Epithelial cell of proximal tubule (primary cell): ENCODE measurements around the gene CHST15. TPM values are rescaled to one million over a fixed set of nuclear protein-coding genes. Genes with fewer than 3 reads are reported as not detected.

Experiments
- DNase-seq: peaks from one replicate; pipeline ENCODE4 v3.0.0-alpha.2; 2011; ENCODE audit warnings: low read depth
- H3K4me3 ChIP-seq: 2 replicates; pipeline ENCODE4 v1.5.1; 2011; ENCODE audit warnings: low read depth, mild to moderate bottlenecking, low read length
- total RNA-seq: library from RNA; depleted of rRNA; stranded (reverse); fragments of >200 nt; gene quantifications from 2 replicates; pipeline ENCODE4 v1.2.3, GENCODE V29; 2015
- TF ChIP-seq, protein P1 (sequence below): conservative IDR thresholded peaks from 2 replicates; pipeline ENCODE4 v1.5.1; 2012; ENCODE audit warnings: low read depth, mild to moderate bottlenecking, low read length

The CHST15 gene
- total RNA-seq, 1 donor from 2014 or later: 20.6 TPM

- TF ChIP-seq, protein P1, sequence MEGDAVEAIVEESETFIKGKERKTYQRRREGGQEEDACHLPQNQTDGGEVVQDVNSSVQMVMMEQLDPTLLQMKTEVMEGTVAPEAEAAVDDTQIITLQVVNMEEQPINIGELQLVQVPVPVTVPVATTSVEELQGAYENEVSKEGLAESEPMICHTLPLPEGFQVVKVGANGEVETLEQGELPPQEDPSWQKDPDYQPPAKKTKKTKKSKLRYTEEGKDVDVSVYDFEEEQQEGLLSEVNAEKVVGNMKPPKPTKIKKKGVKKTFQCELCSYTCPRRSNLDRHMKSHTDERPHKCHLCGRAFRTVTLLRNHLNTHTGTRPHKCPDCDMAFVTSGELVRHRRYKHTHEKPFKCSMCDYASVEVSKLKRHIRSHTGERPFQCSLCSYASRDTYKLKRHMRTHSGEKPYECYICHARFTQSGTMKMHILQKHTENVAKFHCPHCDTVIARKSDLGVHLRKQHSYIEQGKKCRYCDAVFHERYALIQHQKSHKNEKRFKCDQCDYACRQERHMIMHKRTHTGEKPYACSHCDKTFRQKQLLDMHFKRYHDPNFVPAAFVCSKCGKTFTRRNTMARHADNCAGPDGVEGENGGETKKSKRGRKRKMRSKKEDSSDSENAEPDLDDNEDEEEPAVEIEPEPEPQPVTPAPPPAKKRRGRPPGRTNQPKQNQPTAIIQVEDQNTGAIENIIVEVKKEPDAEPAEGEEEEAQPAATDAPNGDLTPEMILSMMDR: no peak
- DNase-seq: no peak
Observed at GRCh38 chr10:124132876-124133275, 39.5 kb upstream of the CHST15 start.

DNA sequence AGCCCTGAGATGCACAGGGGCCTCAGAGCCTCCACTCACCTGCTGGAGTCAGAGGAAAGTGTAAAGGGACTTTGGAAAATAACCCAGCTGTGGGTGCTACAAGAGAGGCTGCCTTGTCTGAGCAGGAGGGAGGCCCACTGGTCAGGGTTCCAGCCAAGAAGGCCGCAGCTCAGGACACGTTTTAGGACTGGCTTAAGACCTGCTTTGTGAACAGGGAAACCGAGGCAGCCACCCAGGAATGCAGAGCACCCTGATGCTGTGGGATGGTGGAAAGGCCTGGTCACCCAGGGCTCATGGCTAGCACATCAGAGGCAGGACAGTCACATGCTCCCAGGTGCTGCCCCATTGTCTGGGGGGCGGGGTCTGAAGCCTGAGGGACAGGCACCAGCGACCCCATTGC is 38.9 kb upstream of the CHST15 start:
- DNase-seq: no peak
- TF ChIP-seq, protein P1: no peak
- H3K4me3 ChIP-seq: no peak overlapping the region

More at GRCh38 chr10:124132876-124133275, 39.5 kb upstream of the CHST15 start:
- no peak overlapping the region for H3K4me3 ChIP-seq

GRCh38 chr10:124131172-124131571 is 37.8 kb upstream of the CHST15 start:
- DNase-seq: no peak
- TF ChIP-seq, protein P1: no peak

DNA sequence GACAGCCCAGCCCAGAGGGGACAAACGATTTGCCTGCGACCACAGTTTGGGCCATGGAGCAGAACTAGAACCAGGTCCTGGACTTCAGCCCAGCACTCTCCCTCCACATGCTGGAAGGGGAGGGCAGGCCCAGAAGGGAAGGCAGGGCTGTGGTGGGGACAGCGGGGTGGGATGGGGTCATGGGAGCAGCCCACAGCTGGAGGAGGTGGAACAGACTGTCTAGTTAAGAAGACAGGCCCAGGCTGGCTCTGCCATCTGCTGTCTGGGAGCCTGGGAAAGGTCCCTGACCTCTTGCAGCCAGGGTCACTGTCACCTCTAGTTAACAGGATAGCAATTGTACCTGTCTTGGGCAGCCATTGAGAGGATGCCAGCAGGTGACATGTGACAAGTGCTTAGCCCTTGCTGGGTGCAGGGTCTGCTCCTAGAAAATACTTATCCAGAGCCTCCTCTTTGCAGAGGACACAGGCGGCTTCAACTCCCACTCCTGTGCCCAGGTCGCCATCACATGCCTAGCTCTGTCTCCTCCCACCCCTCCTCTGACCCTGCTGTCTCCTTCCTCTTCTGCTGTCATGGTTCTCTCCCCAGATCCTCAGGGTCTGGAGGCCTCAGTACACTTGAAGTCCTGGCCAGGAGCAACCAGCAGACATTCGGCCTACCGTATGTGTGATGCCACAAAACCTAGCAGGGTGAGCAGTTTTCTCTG is 37.0 kb upstream of the CHST15 start:
- DNase-seq: no peak
- H3K4me3 ChIP-seq: no peak overlapping the region
- TF ChIP-seq, protein P1: no peak

More at GRCh38 chr10:124131172-124131571, 37.8 kb upstream of the CHST15 start:
- H3K4me3 ChIP-seq: no peak overlapping the region

- TF ChIP-seq, protein P1: no peak
Observed at GRCh38 chr10:124129471-124129870, 36.1 kb upstream of the CHST15 start.

GRCh38 chr10:124128811-124129145 is 35.4 kb upstream of the CHST15 start:
- H3K4me3 ChIP-seq: no peak overlapping the region
- DNase-seq: no peak
- TF ChIP-seq, protein P1: no peak

More at GRCh38 chr10:124129471-124129870, 36.1 kb upstream of the CHST15 start:
- DNase-seq: no peak
- H3K4me3 ChIP-seq: no peak overlapping the region
